SH-SY5Y (cell line): Measurements from ENCODE around the gene TMSB15C.

Experiments used
- GATA2 ChIP-seq: IDR thresholded peaks from 2 replicates; pipeline ENCODE4 v1.6.1; 2011; ENCODE audit warnings: mild to moderate bottlenecking, low read depth, low read length
- GATA3 ChIP-seq: IDR thresholded peaks from 2 replicates; pipeline ENCODE4 v1.6.1; 2011; ENCODE audit warnings: low read depth, mild to moderate bottlenecking, low read length, moderate library complexity

DNA sequence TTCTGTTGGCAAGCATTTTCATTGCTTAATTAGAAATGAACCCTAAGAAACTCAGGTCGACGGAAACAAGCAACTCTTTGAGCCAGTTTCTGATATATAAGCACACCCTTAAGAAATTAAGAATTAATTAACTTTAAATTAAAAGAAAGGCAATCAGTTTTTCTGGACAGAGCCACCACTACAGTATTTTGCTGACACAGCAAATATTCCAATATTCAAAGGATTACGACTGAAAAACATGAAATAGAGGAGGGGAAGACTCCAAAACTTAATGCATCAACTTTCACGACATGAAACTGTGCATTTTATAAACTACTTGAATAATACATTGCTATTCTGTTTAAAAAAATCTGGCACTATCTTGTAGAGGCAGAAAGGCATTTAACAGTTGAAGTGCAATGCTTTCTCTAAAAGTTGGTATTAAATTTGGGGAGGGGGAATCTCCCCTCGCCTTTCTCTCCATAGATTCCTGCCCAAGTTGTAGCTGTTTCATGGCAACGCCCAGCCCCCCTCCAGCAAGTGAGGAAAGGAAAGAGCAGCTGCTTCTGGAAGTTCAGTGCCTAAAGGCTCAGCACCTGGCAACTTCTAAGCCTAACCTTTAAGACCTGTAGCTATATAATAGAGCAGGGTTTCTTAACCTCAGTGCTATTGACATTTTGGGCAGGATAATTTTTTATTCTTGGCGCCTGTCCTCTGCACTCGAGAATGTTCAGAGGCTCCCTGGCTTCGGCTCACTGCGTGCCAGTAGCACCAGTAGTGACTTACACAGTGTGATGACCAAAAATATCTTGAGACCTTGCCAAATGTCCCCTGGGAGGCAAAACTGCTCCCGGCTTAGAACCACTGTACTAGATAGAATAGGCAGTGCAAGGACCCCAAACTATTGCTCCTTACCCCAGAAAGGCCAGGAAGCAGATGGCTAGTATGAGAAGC, 29.6 kb upstream of the TMSB15C start:
- TF ChIP-seq GATA3 (no peak), GATA2 (no peak)
